BLaER1 (cell line): ENCODE measurements around the gene GBF1.

Experiments
- H3K27ac ChIP-seq: shearing (Covaris generic); formaldehyde crosslinking; 2 replicates; pipeline ENCODE4 v1.8.1; 2022
- H3K27me3 ChIP-seq: shearing (Covaris generic); formaldehyde crosslinking; 2 replicates; pipeline ENCODE4 v1.8.1; 2022
- H3K36me3 ChIP-seq: shearing (Covaris generic); formaldehyde crosslinking; 2 replicates; pipeline ENCODE4 v1.8.1; 2022
- H3K4me1 ChIP-seq: shearing (Covaris generic); formaldehyde crosslinking; 2 replicates; pipeline ENCODE4 v1.8.1; 2022
- H3K4me2 ChIP-seq: shearing (Covaris generic); formaldehyde crosslinking; 2 replicates; pipeline ENCODE4 v1.8.1; 2022
- H3K4me3 ChIP-seq: shearing (Covaris generic); formaldehyde crosslinking; 2 replicates; pipeline ENCODE4 v1.8.1; 2022
- H3K9ac ChIP-seq: shearing (Covaris generic); formaldehyde crosslinking; 2 replicates; pipeline ENCODE4 v1.8.1; 2022
- H3K9me3 ChIP-seq: shearing (Covaris generic); formaldehyde crosslinking; 2 replicates; pipeline ENCODE4 v1.8.1; 2022
- H4K20me1 ChIP-seq: shearing (Covaris generic); formaldehyde crosslinking; 2 replicates; pipeline ENCODE4 v1.8.1; 2022
- Cebpa-rat ChIP-seq: shearing (Covaris generic); IDR thresholded peaks from 2 replicates; pipeline ENCODE4 v1.8.1; 2022

GBF1 gene

GRCh38 chr10:102284531-102284930, 39.2 kb downstream of the GBF1 start:
- H4K20me1 ChIP-seq = peaks cover 88% of the 10 kb centered on the region
- no peak overlapping the region for H3K27ac ChIP-seq
- H3K4me2 ChIP-seq = no peak overlapping the region
- no peak overlapping the region for H3K9ac ChIP-seq
- H3K9me3 ChIP-seq = no peaks in the 10 kb centered on the region
- peaks cover 20% of the 10 kb centered on the region for H3K36me3 ChIP-seq
- no peaks in the 10 kb centered on the region for H3K27me3 ChIP-seq
- H3K4me3 ChIP-seq = no peak overlapping the region
- no peak for TF ChIP-seq Cebpa-rat
- H3K4me1 ChIP-seq = peaks cover 18% of the 10 kb centered on the region

DNA sequence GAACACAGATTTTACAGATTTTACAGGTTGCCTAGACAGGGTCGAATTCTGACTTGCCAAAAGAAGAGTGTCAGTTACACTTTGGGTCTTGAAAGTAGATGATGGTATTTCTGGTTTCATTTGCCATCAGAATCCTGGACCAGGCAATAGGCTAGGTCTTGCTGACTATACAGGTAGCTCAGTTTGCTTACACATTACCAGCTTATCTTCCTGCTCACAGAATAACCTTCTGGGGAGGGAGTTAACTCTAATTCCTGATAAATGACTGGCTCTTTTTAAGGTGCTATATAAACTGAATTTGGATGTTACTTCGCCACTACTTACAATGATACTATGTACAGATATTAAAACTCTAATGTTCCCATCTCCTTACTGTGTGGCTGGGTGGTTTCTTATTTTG, 39.8 kb downstream of the GBF1 start:
- no peak for TF ChIP-seq Cebpa-rat
- H3K36me3 ChIP-seq = peaks cover 20% of the 10 kb centered on the region
- H3K4me1 ChIP-seq = peaks cover 12% of the 10 kb centered on the region
- H3K4me3 ChIP-seq = no peak overlapping the region
- H4K20me1 ChIP-seq = peaks cover 88% of the 10 kb centered on the region
- H3K27me3 ChIP-seq = no peaks in the 10 kb centered on the region
- no peak overlapping the region for H3K9ac ChIP-seq
- H3K27ac ChIP-seq = no peak overlapping the region
- no peak overlapping the region for H3K4me2 ChIP-seq
- H3K9me3 ChIP-seq = no peaks in the 10 kb centered on the region

DNA sequence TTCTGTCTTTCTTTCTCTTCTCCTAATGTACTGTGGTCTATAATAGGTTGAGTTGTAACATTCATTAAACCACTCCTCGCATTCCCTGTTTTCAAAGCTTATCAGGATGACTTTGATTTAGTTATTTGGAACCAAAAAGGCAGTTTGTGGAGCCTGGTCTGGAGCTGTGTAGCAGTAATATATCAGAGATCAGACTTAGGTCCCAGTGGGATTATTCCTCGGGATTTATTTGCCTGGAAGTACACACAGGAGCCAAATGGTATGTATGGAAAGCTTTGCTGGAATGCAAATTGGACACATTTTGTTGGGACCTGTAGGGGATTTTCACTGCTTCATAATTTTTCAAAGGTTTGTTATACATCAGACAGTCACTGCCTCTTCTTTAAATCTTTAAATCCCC, 40.9 kb downstream of the GBF1 start:
- Histone ChIP-seq H3K4me2 (no peak overlapping the region), H3K9ac (no peak overlapping the region), H3K9me3 (no peaks in the 10 kb centered on the region), H3K27me3 (no peaks in the 10 kb centered on the region), H3K4me1 (peaks cover under 1% of the 10 kb centered on the region; the same call in 1 of the 2 replicates), H3K27ac (no peak overlapping the region), H4K20me1 (peaks cover 88% of the 10 kb centered on the region), H3K36me3 (peaks cover 20% of the 10 kb centered on the region), H3K4me3 (no peak overlapping the region)
- TF ChIP-seq Cebpa-rat = no peak

GRCh38 chr10:102287538-102287937, 42.2 kb downstream of the GBF1 start:
- no peak overlapping the region for H3K9ac ChIP-seq
- H3K27ac ChIP-seq = no peak overlapping the region
- peaks cover 91% of the 10 kb centered on the region for H4K20me1 ChIP-seq
- no peak overlapping the region for H3K4me3 ChIP-seq
- H3K36me3 ChIP-seq = peaks cover 22% of the 10 kb centered on the region
- H3K4me2 ChIP-seq = no peak overlapping the region
- TF ChIP-seq Cebpa-rat = no peak
- no peaks in the 10 kb centered on the region for H3K27me3 ChIP-seq
- no peaks in the 10 kb centered on the region for H3K9me3 ChIP-seq
- no peaks in the 10 kb centered on the region for H3K4me1 ChIP-seq

GRCh38 chr10:102287991-102288390, 42.7 kb downstream of the GBF1 start:
- Histone ChIP-seq H4K20me1 (peaks cover 91% of the 10 kb centered on the region), H3K4me3 (no peak overlapping the region), H3K27ac (no peak overlapping the region), H3K9ac (no peak overlapping the region), H3K4me2 (no peak overlapping the region), H3K4me1 (no peaks in the 10 kb centered on the region), H3K36me3 (peaks cover 21% of the 10 kb centered on the region), H3K27me3 (no peaks in the 10 kb centered on the region), H3K9me3 (no peaks in the 10 kb centered on the region)
- TF ChIP-seq Cebpa-rat = no peak

GRCh38 chr10:102289356-102289755, 44.0 kb downstream of the GBF1 start:
- Histone ChIP-seq H3K27me3 (no peaks in the 10 kb centered on the region), H3K4me3 (no peak overlapping the region), H3K36me3 (peaks cover 21% of the 10 kb centered on the region), H3K4me1 (no peaks in the 10 kb centered on the region), H4K20me1 (peaks cover 87% of the 10 kb centered on the region), H3K9ac (no peak overlapping the region), H3K4me2 (no peak overlapping the region), H3K9me3 (no peaks in the 10 kb centered on the region), H3K27ac (no peak overlapping the region)
- TF ChIP-seq Cebpa-rat = no peak

GRCh38 chr10:102289840-102290239, 44.5 kb downstream of the GBF1 start:
- Histone ChIP-seq H3K27me3 (no peaks in the 10 kb centered on the region), H3K36me3 (peaks cover 16% of the 10 kb centered on the region), H3K4me2 (no peak overlapping the region), H4K20me1 (peaks cover 87% of the 10 kb centered on the region), H3K9ac (no peak overlapping the region), H3K9me3 (no peaks in the 10 kb centered on the region), H3K4me3 (no peak overlapping the region), H3K27ac (no peak overlapping the region), H3K4me1 (no peaks in the 10 kb centered on the region)
- TF ChIP-seq Cebpa-rat = no peak

DNA sequence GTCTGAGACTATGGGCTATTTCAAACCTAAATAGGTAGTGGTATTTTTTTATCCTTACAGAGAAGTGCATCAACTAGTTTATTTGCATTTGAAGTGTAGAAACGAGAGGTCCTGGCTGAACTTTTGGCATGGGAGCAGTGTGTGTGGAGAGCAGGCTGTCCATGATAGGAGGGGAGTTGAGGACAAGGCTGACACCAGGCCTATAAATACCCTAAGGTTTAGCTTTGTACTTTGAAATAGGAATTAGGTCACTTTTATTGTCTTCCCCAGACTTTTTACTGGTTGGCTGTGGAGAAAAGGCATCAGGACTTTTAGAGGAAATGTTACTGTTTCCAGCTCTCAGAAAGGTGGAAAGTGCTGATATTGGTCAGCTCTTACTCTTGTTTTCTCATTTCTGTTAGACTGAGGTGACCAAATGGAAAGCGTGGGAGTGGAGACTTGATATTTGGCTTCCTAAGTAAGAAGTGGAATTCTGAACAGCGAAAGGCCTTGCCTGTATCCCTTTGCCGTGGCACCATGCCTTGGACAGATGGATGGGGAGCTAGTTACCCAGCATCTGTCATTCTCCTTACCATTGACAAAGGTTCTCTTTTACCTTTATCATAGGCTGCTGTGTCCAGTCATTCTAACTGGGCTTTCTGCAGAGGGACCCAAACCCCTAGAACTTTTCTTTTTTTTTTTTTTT, 46.0 kb downstream of the GBF1 start:
- H3K9ac ChIP-seq = no peak overlapping the region
- no peak overlapping the region for H3K4me3 ChIP-seq
- no peaks in the 10 kb centered on the region for H3K9me3 ChIP-seq
- H3K4me1 ChIP-seq = no peaks in the 10 kb centered on the region
- peaks cover 9% of the 10 kb centered on the region; the same call in 1 of the 2 replicates for H3K36me3 ChIP-seq
- H3K27ac ChIP-seq = no peak overlapping the region
- no peaks in the 10 kb centered on the region for H3K27me3 ChIP-seq
- H3K4me2 ChIP-seq = no peak overlapping the region
- H4K20me1 ChIP-seq = peaks cover 85% of the 10 kb centered on the region
- TF ChIP-seq Cebpa-rat = no peak

GRCh38 chr10:102297101-102297500, 51.8 kb downstream of the GBF1 start:
- no peak for TF ChIP-seq Cebpa-rat
- Histone ChIP-seq H3K4me1 (no peaks in the 10 kb centered on the region), H3K4me2 (no peak overlapping the region), H3K36me3 (peaks cover 25% of the 10 kb centered on the region), H3K27ac (no peak overlapping the region), H3K4me3 (no peak overlapping the region), H3K27me3 (no peaks in the 10 kb centered on the region), H3K9ac (no peak overlapping the region), H4K20me1 (peaks cover 65% of the 10 kb centered on the region), H3K9me3 (peaks cover 7% of the 10 kb centered on the region; the same call in 1 of the 2 replicates)

DNA sequence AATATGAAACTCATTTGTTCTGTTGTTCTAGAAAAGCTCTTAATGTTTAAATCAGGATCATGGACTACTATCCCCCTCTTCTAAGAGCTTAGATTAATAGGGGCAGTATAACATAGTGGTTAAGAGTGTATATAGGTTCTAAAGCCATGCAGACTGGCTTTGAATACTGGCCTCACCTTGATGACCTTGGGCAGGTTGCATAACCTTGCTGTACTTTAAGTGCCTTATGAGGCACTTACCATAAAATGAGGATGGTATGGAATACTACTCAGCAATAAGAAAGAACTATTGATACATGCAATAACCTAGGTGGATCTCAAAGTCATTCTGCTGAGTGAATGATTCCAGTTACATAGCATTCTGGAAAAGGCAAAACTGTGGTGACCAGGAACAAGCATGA, 53.6 kb downstream of the GBF1 start:
- Histone ChIP-seq H3K4me1 (no peaks in the 10 kb centered on the region), H3K4me2 (no peak overlapping the region), H3K4me3 (no peak overlapping the region), H4K20me1 (peaks cover 59% of the 10 kb centered on the region), H3K27ac (no peak overlapping the region), H3K36me3 (peaks cover 20% of the 10 kb centered on the region), H3K9ac (no peak overlapping the region), H3K9me3 (peaks cover 8% of the 10 kb centered on the region; the same call in 1 of the 2 replicates), H3K27me3 (no peaks in the 10 kb centered on the region)
- TF ChIP-seq Cebpa-rat = no peak
